AG08396 (cell line): ENCODE data around the gene ZNF25.
"Not testable (repeated sequence)": the region's sequence is repeated elsewhere in the genome, so short reads cannot be mapped to it uniquely, and the experiment has no call there.

Source experiments
- DNase-seq: peaks from one replicate; pipeline ENCODE4 v3.0.0; 2012; ENCODE audit warnings: low spot score, mixed read lengths

ZNF25 gene

DNA sequence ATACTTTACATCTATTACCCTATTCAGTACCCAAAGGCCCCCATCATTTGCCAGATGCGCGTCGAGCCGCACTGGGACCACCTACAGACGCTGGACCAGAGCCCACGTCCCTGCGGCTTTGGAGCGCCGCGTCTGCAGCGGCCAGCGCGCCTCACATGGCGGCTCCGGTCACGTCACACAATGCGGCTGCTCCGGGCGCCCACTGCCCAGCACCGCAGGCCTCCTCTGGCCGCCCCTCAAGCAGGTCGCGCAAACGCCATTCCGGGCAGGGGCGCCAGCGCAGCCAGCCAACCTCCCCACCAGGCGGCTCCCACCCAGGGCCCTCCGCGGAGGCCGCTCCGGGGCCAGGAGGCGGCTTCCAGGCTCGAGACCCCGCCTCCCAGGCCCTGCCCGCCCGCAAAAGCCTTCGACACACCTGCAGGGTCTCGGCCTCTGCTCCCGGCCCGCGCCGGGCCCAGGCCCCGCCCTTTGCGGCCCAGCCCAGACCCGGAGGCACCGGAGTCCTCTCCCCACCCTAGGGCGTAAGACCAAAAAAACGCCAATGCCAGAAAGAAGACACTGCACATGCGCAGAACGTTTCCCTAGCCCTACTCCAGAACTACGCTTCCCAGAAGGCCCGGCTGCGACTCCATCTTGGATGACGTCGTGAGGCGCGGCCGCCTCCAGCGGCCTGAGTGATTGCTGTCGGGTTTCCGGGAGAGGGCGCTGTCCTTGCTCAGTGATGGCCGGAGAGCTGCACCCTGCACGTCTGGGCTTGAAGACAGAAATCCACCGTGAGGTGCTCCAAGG is at the start of gene ZNF25:
TSS of gene ZNF25 (minus strand) at position 557 of the 789 bp plus-strand sequence. CDS start 4,925 bp downstream, outside the sequence.
- peak; percentile 98 for DNase-seq

DNA sequence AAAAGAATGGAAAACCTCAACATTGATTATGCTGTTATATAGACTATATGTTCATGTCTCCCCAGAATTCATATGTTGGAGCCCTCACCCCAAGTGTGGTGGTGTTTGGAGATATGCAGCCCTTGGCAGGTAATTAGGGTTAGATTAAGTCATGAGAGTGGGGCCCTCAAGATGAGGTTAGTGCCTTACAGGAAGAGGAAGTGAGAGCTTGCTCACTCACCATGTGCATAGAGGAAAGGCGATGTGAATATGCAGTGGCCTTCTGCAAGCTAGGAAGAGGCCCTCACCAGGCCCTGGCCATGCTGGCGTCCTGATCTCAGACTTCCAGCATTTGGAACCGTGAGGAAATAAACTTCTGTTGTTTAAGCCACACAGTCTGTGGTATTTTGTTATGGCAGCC is 48.8 kb upstream of the ZNF25 start:
- DNase-seq, result no peak

DNA sequence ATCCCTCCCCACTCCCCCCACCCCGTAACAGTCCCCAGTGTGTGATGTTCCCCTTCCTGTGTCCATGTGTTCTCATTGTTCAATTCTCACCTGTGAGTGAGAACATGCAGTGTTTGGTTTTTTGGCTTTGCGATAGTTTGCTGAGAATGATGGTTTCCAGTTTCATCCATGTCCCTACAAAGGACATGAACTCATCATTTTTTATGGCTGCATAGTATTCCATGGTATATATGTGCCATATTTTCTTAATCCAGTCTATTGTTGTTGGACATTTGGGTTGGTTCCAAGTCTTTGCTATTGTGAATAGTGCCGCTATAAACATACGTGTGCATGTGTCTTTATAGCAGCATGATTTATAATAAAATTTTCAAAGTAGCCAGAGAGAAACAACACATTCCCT is 42.7 kb upstream of the ZNF25 start:
- not testable (repeated sequence) for DNase-seq

DNA sequence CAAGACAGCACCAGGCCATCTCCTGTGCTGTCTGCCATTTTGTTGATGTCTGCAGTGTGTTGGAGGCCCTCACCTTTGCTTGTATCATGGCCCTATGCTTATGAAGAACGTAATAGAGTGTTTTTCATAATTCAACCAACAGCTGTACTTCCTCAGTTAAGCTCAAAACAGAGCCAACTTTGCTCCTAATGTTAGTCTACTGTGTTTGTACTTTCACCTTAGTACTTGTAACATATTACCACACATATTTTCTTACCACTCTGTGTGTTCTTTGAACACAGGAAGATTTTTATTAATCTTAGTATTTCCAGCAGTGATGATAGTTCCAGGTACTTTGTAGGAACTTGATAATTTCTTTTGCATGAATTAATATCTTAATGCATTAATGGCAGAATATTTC is 39.9 kb upstream of the ZNF25 start:
- DNase-seq, result no peak

DNA sequence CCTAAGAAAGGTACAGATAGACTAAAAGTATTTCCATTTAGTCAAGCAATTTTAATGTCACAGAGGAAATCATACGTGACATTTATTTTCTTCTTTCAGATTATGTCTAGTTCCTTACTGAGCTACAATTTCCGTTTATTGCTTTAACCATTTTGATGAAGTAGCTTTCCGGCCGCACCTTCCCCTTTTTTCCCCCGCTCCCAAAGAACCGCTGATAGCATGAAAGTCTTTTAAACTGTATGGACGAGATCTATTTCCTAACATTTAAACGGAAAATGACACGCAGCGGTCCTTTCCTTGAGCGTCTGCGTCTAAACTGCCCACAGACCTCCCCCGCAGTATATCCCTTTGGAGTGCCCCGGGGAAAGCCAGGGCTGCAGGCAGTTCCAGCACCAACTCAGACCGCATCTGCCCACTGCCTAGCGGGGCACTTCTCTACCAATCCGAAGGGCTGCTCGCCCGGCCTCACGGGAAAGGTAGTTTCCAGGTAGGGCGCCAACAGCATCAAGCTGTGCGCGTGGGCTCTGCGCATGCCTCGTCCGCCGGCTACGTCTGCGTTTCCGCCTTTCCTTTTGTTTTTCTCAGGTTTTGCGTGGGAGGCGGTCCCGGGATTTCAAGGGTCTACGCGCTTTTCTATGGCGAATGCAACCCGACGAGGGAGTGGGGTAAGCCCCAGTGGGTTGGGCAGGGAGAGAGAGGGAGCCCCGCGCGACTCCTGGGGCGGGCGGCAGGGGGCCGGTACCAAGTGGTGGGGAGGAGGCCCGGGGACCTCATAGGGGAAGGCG is 33.9 kb upstream of the ZNF25 start, which contains the start of gene ZNF33A:
TSS of gene ZNF33A (plus strand) at position 557 of the 785 bp plus-strand sequence. CDS start 1,667 bp downstream, outside the sequence.
- DNase-seq, result no peak

DNA sequence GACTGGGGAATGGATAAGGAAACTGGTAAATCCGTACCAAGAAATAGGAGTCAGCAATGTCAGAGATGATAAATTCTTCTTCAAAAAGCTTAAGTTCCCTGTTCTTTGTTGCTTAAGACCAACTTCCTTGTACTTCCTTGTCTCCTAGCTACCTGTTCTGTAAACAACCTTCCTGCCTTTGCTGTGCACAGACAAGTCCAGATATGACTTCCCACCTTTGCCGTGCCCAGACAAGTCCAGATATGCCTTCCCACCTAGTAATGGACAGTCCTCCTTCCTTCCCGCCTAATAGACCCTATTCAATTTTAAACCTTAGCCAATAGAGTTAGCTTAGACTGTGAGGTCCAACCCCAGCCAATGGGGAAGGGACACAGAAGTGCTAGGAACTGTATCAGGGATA is 31.5 kb upstream of the ZNF25 start:
- DNase-seq, result no peak

DNA sequence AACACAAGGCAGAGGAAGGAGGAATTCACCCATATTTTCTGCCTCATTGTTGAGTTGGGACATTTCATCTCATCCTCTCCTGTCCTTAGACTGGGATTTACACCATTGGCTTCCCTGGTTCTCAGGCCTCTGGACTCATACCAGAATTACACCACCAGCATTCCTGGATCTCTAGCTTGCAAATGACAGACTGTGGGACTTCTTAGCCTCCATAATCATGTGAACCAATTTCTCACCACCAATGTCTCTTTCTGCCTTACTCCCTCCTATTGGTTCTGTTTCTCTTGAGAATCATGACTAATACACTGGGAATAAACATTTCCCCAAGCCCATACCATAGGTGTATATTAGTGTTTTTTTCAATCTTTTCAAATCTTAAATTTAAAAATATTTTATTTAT is 31.1 kb upstream of the ZNF25 start:
- DNase-seq, result no peak

DNA sequence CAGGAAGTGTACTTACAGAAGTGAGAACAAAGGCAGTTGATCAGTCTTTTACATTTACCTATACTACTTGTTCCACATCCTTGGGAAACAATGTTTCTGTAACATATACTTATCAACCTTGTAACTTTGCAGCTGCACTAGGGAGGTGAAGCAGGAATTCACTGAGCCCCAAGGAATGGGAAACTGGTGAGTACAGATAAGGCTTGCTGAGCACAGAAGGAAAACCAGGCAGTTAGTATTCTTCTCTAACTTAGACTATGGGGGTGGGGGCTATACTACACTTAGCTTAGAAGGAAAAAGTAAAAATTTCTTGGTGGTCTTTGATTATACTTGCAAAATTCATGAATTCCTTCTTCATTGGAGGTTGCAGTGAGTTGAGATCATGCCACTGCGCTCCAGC is 27.1 kb upstream of the ZNF25 start:
- DNase-seq, result no peak

DNA sequence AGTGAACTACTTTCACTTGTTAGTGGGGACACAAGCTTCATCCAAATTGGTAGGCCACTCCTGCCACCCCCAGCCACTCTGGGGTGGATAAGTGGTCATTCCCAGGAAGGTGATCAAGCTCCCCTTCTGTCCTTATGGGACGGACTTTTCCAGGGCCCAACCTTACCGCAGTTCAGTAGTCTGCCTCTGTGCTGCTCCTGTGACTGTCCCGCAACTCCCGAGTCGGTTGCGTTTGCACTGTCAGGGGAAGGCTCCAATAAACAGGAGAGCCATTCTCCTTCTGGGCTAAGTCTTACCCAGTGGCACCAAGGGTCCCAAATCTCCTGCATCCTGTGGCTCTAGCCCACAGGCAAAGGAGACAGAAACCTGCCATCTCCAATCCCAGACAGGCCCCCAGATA is 26.6 kb upstream of the ZNF25 start:
- no peak for DNase-seq

DNA sequence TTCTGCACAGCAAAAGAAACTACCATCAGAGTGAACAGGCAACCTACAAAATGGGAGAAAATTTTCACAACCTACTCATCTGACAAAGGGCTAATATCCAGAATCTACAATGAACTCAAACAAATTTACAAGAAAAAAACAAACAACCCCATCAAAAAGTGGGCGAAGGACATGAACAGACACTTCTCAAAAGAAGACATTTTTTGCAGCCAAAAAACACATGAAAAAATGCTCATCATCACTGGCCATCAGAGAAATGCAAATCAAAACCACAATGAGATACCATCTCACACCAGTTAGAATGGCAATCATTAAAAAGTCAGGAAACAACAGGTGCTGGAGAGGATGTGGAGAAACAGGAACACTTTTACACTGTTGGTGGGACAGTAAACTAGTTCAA is 24.0 kb upstream of the ZNF25 start:
- DNase-seq, result not testable (repeated sequence)

DNA sequence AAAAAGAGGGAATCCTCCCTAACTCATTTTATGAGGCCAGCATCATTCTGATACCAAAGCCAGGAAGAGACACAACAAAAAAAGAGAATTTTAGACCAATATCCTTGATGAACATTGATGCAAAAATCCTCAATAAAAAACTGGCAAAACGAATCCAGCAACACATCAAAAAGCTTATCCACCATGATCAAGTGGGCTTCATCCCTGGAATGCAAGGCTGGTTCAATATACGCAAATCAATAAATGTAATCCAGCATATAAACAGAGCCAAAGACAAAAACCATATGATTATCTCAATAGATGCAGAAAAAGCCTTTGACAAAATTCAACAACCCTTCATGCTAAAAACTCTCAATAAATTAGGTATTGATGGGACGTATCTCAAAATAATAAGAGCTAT is 22.5 kb upstream of the ZNF25 start:
- DNase-seq, result not testable (repeated sequence)

DNA sequence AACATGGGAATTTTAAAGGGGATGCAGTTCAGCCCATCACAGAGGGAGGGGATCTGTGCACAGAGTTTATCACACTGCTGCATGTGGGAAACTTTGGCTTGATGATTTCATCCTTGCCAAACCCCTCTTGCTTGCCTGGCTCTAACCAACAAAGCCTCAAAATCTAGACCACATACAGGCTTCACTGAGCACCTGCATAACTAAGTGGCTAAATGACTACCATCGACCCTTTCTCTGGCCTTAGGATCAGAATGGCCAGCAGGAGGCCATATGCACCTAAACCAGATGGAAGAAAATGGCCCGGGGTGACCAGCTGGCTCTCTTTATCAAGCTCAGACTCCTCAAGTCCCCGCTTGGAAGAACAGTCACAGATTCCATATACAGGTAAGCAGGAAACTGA is 15.6 kb upstream of the ZNF25 start:
- no peak for DNase-seq

DNA sequence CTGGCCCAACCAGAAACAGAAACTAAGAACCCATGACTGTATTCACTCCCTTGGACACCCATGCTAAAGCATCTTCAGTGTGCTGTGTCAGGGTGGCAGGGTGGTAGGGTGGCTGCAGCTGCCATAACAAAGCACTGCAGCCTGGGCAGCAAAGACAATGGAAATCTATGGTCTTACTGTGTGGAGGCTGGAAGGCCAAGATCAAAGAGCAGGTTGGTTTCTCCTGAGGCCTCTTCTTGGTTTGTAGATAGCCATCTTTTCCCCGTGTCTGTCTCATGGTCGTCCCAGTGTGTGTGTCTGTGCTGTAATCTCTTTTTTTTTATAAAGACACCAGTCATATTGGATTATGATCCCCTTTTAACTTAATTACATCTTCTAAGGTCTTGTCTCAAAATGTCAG is 15.2 kb upstream of the ZNF25 start:
- no peak for DNase-seq

DNA sequence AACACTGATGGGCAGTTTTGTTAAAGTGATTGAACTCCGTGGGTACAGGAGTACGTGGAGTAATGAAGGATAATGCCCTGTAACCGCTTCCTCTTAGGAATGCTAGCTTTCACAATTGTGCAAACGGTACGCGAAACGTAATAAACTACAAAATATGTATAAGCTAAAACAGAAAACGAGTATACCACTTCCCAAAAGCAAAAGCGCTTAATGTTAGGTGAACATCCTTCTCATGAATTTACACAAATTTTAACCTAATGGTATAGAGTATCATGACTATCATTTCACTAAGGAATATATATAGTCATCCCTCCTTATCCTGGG is 395 bp upstream of the ZNF25 start:
- no peak for DNase-seq

DNA sequence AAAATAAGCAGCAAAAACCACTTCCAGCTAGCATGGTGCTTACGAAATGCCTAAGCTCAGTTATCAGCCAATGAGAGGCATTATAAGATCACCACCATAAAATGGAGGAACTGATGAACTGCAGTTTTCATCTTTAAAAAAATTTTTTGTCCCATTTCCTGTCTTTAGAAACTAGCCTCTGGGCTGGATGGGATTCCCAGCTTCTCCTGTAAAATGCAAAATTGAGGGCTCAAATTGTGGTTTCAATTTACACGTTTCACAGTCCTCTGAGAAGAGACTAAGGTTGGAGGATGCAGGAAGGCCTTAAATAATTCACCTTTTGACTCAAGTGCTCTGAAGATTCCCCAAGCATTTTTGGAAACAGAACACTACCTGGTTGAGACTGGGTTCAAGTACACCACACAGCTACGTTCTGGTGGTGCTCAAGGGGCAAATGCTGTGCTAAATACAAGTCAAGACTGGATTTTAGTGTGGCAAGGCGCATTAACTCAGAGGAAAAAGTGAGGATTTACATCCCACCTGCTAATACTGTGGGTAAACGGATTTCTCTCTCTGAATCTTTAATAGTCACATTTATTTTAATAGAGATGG is 951 bp downstream of the ZNF25 start:
- DNase-seq, result peak; percentile 10

DNA sequence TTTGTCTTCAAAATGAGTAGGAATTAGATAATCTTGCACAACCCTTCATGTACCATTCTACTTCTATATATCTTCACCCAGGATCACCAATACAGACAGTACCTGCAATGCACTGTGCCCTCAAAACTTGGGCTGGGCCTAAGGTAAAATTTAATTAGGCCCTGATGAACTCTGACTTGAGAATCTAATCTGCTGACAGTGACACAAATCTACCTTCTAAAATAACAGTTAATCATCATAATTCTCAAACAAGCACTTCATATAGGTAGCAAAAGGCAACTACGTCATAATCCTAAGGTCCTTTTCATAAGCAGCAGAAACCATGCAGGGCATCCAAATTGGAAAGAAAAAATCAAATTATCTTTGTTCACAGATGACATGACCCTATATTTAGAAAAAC is 4.1 kb downstream of the ZNF25 start:
- DNase-seq, result no peak

DNA sequence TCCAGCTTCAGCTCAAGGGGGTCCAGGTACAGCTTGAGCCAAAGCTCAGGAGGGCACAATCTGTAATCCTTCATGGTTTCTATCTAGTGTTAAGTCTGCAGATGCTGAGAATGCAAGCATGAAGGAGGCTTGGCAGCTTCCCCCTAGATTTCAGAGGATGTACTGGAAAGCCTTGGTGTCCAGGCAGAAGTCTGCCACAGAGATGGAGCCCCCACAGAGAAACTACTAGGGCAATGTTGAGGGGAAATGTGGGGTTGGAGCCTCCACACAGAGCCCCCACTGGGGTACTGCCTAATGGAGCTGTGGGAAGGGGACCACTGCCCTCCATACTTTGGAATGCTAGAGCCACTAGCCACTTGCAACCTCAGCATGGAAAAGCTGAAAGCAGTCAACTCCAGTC is 11.4 kb downstream of the ZNF25 start:
- no peak for DNase-seq

DNA sequence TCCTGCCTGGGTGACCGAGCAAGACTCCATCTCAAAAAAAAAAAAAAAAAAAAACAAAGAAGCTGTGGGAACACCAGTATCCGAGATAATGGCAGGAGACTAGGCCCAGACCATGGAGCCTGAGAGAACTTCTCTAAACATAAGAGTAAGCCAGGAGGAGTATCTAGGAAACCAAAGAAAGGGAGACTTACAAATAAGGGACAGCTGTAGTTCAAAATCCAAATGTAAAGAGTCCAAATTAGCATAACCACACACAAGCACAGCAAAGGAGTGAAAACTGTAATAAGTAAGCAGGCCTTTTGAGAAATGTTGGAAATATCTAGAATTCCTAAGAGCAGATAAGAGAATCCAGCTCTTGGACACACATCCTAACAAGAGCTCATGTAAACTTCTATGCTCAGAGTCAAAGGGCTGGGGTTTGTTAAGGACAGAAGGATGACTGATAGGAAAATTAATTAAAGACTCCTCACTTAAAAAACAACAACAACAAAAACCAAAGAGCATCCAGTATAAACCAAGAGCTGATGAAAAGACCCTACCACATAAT is 15.8 kb downstream of the ZNF25 start:
- DNase-seq, result no peak

DNA sequence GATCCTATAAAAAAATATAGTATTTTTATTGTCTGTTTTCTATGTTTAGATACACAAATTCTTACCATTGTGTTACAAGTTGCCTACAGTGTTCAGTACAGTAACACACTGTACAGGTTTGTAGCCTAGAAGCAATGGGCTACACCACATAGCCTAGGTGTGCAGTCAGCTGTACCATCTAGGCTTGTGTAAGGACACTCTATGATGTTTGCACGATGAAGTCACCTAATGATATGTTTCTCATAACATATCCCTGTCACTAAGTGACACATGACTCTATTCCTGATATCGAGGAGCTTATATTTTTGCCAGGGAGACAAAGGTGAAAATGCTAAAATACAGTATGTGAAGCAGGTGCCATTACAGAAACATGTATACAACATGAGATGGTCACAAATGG is 18.6 kb downstream of the ZNF25 start:
- DNase-seq, result no peak

DNA sequence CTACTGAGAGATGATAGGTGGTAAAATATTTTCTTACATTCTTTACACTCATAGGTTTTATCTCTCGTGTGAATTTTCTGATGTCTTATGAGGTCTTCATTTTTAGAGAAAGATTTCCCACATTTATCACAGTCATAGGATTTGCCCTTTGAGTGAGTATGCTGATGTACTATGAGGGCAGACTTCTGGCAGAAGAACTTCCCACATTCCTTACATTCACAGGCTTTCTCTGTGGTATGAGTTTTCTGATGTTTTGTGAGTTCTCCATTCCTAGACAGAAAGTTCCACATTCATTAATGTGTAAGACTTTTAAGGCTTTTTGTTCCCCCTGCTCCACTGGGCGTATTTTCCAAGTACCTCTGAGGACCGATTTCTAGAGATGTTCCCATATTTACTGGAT is 23.5 kb downstream of the ZNF25 start:
- DNase-seq, result no peak

DNA sequence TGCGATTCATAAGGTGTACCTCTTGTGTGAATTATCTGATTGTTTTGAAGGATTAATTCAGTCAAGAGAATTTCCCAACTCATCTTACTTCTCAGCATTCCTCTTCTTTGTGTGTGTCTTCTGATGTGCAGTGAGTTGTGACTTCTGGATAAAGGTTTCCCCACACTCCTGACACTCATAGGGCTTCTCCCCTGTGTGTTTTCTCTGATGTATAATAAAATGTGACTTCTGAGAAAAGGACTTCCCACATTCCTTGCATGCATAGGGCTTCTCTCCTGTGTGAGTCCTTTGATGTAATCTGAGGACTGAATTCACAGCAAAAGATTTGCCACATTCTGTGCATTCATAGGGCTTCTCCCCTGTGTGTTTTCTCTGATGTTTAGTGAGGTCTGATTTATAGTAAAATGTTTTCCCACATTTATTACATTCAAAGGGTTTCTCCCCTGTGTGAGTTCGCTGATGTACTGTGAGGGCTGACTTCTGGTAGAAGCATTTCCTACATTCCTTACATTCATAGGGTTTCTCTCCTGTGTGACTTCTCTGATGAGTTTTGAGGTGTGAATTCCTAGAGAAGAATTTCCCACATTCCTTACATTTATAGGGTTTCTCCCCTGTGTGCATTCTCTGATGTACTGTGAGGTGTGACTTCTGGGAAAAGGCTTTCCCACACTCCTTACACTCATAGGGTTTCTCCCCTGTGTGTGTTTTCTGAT is 24.2 kb downstream of the ZNF25 start:
- DNase-seq, result no peak

DNA sequence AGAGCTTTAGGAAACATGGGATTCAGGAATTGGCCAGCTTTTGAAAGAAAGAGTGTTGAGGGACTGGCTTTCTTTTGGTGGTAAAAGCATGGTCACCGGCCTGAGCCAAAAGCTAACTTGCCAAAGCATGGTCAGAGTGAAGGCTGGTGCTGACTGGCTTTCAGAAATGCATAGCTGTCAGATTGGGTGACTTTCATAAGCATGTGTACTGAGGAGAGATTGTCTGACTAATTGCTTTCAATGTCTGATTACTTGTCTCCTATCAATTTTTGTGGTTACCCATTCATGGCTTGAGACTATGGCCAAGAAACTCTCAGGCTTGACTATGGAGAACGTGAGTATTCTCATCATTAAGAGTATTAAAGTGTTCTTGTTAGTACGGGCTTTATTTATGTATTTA is 28.2 kb downstream of the ZNF25 start:
- no peak for DNase-seq
